Measurements from ENCODE around the gene CCDC88C.

DNA sequence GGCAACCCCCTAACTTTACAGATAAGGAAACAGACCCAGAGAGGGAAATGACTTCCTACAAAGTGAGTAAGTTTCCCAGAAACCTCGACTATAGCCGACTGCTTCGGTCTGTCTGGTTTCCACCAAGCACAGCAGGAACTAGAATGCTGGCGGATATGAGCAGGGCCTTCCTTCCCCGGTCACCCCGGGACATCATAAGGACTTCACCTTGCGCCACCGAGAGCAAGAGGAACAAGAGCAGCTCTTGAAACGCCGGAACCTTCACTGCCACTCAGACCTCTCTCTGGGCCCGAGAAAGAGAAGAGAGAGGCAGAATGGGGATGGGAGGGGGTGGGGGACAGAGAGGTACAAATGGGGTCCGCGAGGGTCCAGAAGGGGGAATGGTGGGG lies 143.7 kb downstream of the CCDC88C start:
- TF ChIP-seq POLR2A (IDR thresholded peaks at IDR 0.05; ENCODE audit: low read length) (no peak), GATA1 (IDR thresholded peaks at IDR 0.05; ENCODE audit: low read depth, low read length) (no peak)
